ENCODE results near the gene WDR4. TPM values are rescaled to one million over a fixed set of nuclear protein-coding genes. Genes with fewer than 3 reads are reported as not detected.
"Not testable (repeated sequence)": the region's sequence is repeated elsewhere in the genome, so short reads cannot be mapped to it uniquely, and the experiment has no call there.

The WDR4 gene
- total and polyA plus RNA-seq, 2 of the 4 experiments (the other 2 are of a cell fraction) = 11.3 to 20.8 TPM

DNA sequence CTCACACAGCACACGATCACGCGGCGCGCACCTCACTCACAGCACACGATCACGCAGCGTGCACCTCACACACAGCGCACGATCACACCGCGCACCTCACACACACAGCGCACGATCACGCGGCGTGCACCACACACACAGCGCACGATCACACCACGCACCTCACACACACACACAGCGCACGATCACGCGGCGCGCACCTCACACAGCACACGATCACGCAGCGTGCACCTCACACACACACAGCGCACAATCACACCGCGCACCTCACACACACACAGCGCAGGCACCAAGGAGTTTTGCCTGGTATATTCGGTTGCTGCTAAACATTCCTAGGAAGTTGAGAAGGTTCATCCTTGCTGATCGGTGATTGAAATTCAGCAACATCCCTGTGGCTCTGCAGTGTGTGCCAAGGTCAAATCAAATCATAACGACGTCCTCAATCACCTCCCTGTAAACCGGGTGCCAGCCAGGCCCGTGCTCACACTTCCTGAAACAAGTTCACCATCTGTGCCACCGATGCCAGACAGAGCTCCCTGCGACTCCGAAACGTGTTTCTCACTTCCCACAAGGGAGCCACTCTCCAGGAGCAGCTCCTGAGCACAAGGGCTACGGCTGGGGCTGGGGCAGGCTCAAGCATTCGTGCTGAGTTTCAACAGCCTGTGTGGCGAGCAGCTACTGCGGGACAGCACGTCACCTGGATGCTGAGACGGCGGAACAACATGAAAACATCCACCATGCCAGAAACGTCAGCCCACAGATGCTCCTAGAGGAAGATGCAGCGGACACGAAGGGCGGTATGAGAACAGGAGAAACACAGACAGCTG lies 30.2 kb downstream of the WDR4 start:
- no peak overlapping the region for H3K18ac ChIP-seq (ENCODE audit: low read depth, low read length)
- no peak for DNase-seq
- no peak overlapping the region for H3K4me2 ChIP-seq (ENCODE audit: low read depth, low read length)
- no peak overlapping the region for H3K14ac ChIP-seq (replicated peaks; ENCODE audit: low read depth, low read length)
- H2BK5ac ChIP-seq (ENCODE audit: low read depth, low read length, poor library complexity, severe bottlenecking) = no peak overlapping the region
- BruUV-seq (replicated peaks) = no TSS peak
- no peak overlapping the region for H4K5ac ChIP-seq (ENCODE audit: low read depth, low read length)
- no peak for ATAC-seq (ENCODE audit: low read depth)
- H3K4me1 ChIP-seq (ENCODE audit: control insufficient read depth, insufficient read depth, low read length) = no peaks in the 10 kb centered on the region
- H2AFZ ChIP-seq (replicated peaks; ENCODE audit: low read length, poor library complexity) = no peak overlapping the region
- in situ Hi-C loops (cut with MboI; ENCODE audit: low sequenced_read_pairs) = loop anchor here (25.0 kb wide), 1 partner anchor 687 kb away; no protein-coding TSS in a partner anchor
- no peak overlapping the region for H3K23ac ChIP-seq (ENCODE audit: low read depth, low read length)
- peaks cover 4 to 9% of the 10 kb centered on the region in 2 experiments for H3K79me1 ChIP-seq (ENCODE audit: low read depth in 1 of 2, low read length in 2 of 2)
- H4K8ac ChIP-seq (ENCODE audit: low read depth in 2 of 2, low read length in 2 of 2) = no peak overlapping the region
- H2BK20ac ChIP-seq (ENCODE audit: low read depth, low read length) = no peak overlapping the region
- dilution Hi-C loops (cut with HindIII; ENCODE audit: low sequenced_read_pairs, unreplicated experiment) = no loop called here
- no peak overlapping the region for H4K91ac ChIP-seq (ENCODE audit: insufficient read depth, low read depth, low read length)
- H3K4me3 ChIP-seq (ENCODE audit: insufficient read depth, low read depth, low read length) = no peak overlapping the region
- H3K4ac ChIP-seq (ENCODE audit: low read depth, low read length) = no peak overlapping the region
- no peak for TF ChIP-seq CHD1 (IDR thresholded peaks at IDR 0.05; ENCODE audit: low read depth, low read length)
- no peak for TF ChIP-seq SMC3 (IDR thresholded peaks at IDR 0.05; ENCODE audit: low read depth, low read length)
- no peak for TF ChIP-seq POLR2A (IDR thresholded peaks at IDR 0.05; ENCODE audit: low read depth, low read length)
- no peak for TF ChIP-seq MAZ (IDR thresholded peaks at IDR 0.05; ENCODE audit: borderline replicate concordance, low read depth, low read length)
- 97% methylated on average over 18 of the region's 54 CpGs; no CpG with 5 or more reads in 1 of the 2 experiments for WGBS, 2 experiments (ENCODE audit: extremely low coverage in 2 of 2, insufficient read length in 1 of 2)
- H3K56ac ChIP-seq (ENCODE audit: extremely low read depth, insufficient read depth, low read length) = no peak overlapping the region
- H2BK120ac ChIP-seq (ENCODE audit: low read depth, low read length) = no peak overlapping the region
- H2AK9ac ChIP-seq (replicated peaks; ENCODE audit: low read depth, low read length, poor library complexity) = no peak overlapping the region
- H2BK15ac ChIP-seq (ENCODE audit: low read depth, low read length) = no peak overlapping the region
- POLR2A ChIA-PET (ENCODE audit: unreplicated experiment) = no interaction called here
- no peaks in the 10 kb centered on the region for H3K27me3 ChIP-seq (ENCODE audit: control insufficient read depth, insufficient read depth, low read length)
- peaks cover 68% of the 10 kb centered on the region for H3K36me3 ChIP-seq (ENCODE audit: control insufficient read depth, insufficient read depth, low read length)
- H3K27ac ChIP-seq (ENCODE audit: insufficient read depth, low read length) = no peak overlapping the region
- H3K9ac ChIP-seq (ENCODE audit: low read depth, low read length) = no peak overlapping the region
- CTCF ChIA-PET = no interaction called here
- no peaks in the 10 kb centered on the region for H3K9me1 ChIP-seq (ENCODE audit: insufficient read depth, low read length)
- H4K20me1 ChIP-seq (ENCODE audit: insufficient read depth, low read length) = peaks cover 23% of the 10 kb centered on the region
- H2AK5ac ChIP-seq (ENCODE audit: low read depth, low read length) = no peak overlapping the region
- no peaks in the 10 kb centered on the region for H3K9me3 ChIP-seq (ENCODE audit: control insufficient read depth, insufficient read depth, low read length)
- intact Hi-C loops (cut with micrococcal nuclease) = loop anchor here (10.0 kb wide), 1 partner anchor 1374 kb away; no protein-coding TSS in a partner anchor

DNA sequence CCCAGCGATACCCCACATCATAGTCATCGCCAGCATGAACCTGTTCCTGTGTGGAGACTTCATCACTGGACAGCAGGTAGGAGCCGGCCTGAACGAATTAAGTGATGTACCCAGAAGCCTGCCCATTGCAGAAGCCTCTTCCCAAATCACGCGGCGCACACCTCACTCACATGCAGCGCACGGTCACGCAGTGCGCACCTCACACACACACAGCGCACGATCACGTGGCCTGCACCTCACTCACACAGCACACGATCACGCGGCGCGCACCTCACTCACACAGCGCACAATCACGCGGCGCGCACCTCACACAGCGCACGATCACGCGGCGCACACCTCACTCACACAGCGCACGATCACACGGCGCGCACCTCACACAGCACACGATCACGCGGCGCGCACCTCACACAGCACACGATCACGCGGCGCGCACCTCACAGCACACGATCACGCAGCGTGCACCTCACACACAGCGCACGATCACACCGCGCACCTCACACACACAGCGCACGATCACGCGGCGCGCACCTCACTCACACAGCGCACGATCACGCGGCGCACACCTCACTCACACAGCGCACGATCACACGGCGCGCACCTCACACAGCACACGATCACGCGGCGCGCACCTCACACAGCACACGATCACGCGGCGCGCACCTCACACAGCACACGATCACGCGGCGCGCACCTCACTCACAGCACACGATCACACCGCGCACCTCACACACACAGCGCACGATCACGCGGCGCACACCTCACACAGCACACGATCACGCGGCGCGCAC lies 31.0 kb downstream of the WDR4 start:
- DNase-seq; H3K9me1 ChIP-seq (ENCODE audit: insufficient read depth, low read length); H3K18ac ChIP-seq (ENCODE audit: low read depth, low read length); H4K91ac ChIP-seq (ENCODE audit: insufficient read depth, low read depth, low read length); H3K27ac ChIP-seq (ENCODE audit: insufficient read depth, low read length); H3K9me3 ChIP-seq (ENCODE audit: control insufficient read depth, insufficient read depth, low read length); H4K5ac ChIP-seq (ENCODE audit: low read depth, low read length); H2BK5ac ChIP-seq (ENCODE audit: low read depth, low read length, poor library complexity, severe bottlenecking); H2BK120ac ChIP-seq (ENCODE audit: low read depth, low read length); CTCF ChIA-PET; H3K27me3 ChIP-seq (ENCODE audit: control insufficient read depth, insufficient read depth, low read length); H3K4me1 ChIP-seq (ENCODE audit: control insufficient read depth, insufficient read depth, low read length); H3K23ac ChIP-seq (ENCODE audit: low read depth, low read length); H3K4me3 ChIP-seq (ENCODE audit: insufficient read depth, low read depth, low read length); H4K8ac ChIP-seq (ENCODE audit: low read depth in 2 of 2, low read length in 2 of 2); H2BK20ac ChIP-seq (ENCODE audit: low read depth, low read length); dilution Hi-C loops (cut with HindIII; ENCODE audit: low sequenced_read_pairs, unreplicated experiment); H2BK15ac ChIP-seq (ENCODE audit: low read depth, low read length); H3K4ac ChIP-seq (ENCODE audit: low read depth, low read length); BruUV-seq (replicated peaks); ATAC-seq (ENCODE audit: low read depth); H2AK5ac ChIP-seq (ENCODE audit: low read depth, low read length); H3K9ac ChIP-seq (ENCODE audit: low read depth, low read length); H3K14ac ChIP-seq (replicated peaks; ENCODE audit: low read depth, low read length); H3K56ac ChIP-seq (ENCODE audit: extremely low read depth, insufficient read depth, low read length); POLR2A ChIA-PET (ENCODE audit: unreplicated experiment); H3K79me1 ChIP-seq (ENCODE audit: low read depth in 1 of 2, low read length in 2 of 2); H3K4me2 ChIP-seq (ENCODE audit: low read depth, low read length); H2AK9ac ChIP-seq (replicated peaks; ENCODE audit: low read depth, low read length, poor library complexity): not testable (repeated sequence)
- peaks cover 23% of the 10 kb centered on the region for H4K20me1 ChIP-seq (ENCODE audit: insufficient read depth, low read length)
- peaks cover 63% of the 10 kb centered on the region for H3K36me3 ChIP-seq (ENCODE audit: control insufficient read depth, insufficient read depth, low read length)
- peak overlapping the region; percentile 23 for H2AFZ ChIP-seq (replicated peaks; ENCODE audit: low read length, poor library complexity)
- intact Hi-C loops (cut with micrococcal nuclease) (loop anchor here (10.0 kb wide), 1 partner anchor 1374 kb away; no protein-coding TSS in a partner anchor), in situ Hi-C loops (cut with MboI; ENCODE audit: low sequenced_read_pairs) (loop anchor here (25.0 kb wide), 1 partner anchor 686 kb away; no protein-coding TSS in a partner anchor)
- WGBS, 2 experiments (ENCODE audit: extremely low coverage in 2 of 2, insufficient read length in 1 of 2) = 99% methylated on average over 13 of the region's 95 CpGs; no CpG with 5 or more reads in 1 of the 2 experiments
